Uterus (tissue), 2 donors: Measurements from ENCODE around the gene ZRSR2.

ENCODE experiments used
- CTCF ChIP-seq, 4 experiments: fragments of 200-600 bp in 2 of 4; fragments of 450-650 bp in 2 of 4; sonication (generic) in 2 of 4; IDR thresholded peaks; one replicate each; pipeline ENCODE4 v1.5.1; 2016 to 2019; ENCODE audit warnings: antibody characterized with exemption in 4 of 4, mild to moderate bottlenecking in 2 of 4, moderate library complexity in 1 of 4
- POLR2A ChIP-seq, 2 donors: fragments of 450-650 bp; IDR thresholded peaks; one replicate each; pipeline ENCODE4 v1.6.1; 2016; ENCODE audit warnings: antibody characterized with exemption in 2 of 2, mild to moderate bottlenecking in 1 of 2, moderate library complexity in 1 of 2

GRCh38 chrX:15748841-15749240 is 41.4 kb upstream of the ZRSR2 start:
- no peak for TF ChIP-seq CTCF (IDR thresholded peaks at IDR 0.05)
- TF ChIP-seq POLR2A (IDR thresholded peaks at IDR 0.05), result no peak
